ENCODE measurements around the gene IRGQ.

IRGQ gene

DNA sequence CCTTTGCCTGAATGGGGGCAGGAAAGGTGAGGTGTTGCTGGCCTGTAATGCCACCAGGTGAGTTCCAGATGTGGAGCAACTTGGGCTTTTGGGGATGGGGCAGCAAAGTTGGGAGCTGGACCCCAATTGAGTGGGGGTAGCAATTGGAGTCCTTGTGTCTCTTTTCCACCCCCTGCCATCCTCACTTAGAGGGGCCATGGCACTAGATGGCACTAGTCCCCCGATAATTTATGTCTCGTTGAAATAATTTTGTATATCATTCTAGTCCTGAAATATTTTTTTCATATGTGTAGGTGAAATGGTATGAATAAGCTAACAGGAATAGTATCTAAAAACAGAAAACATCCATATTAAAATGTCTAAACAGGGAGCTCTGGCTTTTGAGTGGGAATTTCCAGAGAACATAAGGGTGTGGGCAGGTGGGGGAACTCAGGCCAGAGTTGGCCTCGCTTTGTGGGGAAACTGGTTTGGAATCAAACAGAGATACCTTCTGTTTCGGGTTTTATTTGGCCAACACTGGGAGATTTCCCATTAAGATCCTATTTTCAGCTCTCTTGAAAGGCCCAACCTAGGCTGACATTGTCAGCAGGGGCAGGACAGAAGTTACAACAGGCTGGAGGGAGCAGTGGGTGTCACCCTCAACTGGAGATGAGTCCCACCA is 3.8 kb upstream of the IRGQ start:
- DNase-seq (ENCODE audit: low read depth), result no peak
- H3K4me3 ChIP-seq (ENCODE audit: low read depth, low read length), result no peak overlapping the region
- TF ChIP-seq, protein P1, sequence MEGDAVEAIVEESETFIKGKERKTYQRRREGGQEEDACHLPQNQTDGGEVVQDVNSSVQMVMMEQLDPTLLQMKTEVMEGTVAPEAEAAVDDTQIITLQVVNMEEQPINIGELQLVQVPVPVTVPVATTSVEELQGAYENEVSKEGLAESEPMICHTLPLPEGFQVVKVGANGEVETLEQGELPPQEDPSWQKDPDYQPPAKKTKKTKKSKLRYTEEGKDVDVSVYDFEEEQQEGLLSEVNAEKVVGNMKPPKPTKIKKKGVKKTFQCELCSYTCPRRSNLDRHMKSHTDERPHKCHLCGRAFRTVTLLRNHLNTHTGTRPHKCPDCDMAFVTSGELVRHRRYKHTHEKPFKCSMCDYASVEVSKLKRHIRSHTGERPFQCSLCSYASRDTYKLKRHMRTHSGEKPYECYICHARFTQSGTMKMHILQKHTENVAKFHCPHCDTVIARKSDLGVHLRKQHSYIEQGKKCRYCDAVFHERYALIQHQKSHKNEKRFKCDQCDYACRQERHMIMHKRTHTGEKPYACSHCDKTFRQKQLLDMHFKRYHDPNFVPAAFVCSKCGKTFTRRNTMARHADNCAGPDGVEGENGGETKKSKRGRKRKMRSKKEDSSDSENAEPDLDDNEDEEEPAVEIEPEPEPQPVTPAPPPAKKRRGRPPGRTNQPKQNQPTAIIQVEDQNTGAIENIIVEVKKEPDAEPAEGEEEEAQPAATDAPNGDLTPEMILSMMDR (IDR thresholded peaks at IDR 0.05; ENCODE audit: low read depth, low read length, missing control alignments), result no peak
- in situ Hi-C loops (cut with HindIII; ENCODE audit: low sequenced_read_pairs), result loop anchor here (5.0 kb wide), 1 partner anchor 42 kb away; no protein-coding TSS in a partner anchor

DNA sequence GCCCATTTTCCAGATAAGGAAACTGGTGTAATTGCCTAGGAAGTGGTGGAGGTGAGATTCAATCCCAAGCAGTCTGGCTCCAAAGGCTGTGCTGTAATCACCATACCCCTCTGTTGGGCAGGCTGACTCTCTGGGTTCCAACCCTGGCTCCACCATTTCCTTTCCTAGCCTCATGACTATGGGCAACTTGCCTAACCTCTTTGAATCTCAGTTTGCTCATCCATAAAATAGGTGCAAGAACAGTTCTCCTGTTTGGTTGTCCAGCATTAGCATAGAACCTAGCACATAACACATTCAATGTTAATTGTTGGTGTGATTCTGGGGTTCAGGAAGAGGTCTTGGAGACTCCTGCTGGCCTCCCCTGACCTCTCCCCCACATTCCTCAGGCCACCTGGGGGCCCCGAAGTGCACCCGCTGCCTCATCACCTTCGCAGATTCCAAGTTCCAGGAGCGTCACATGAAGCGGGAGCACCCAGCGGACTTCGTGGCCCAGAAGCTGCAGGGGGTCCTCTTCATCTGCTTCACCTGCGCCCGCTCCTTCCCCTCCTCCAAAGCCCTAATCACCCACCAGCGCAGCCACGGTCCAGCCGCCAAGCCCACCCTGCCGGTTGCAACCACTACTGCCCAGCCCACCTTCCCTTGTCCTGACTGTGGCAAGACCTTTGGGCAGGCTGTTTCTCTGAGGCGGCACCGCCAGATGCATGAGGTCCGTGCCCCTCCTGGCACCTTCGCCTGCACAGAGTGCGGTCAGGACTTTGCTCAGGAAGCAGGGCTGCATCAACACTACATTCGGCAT is 2.7 kb upstream of the IRGQ start:
- TF ChIP-seq, protein P1 (IDR thresholded peaks at IDR 0.05; ENCODE audit: low read depth, low read length, missing control alignments), result no peak
- no peak overlapping the region for H3K4me3 ChIP-seq (ENCODE audit: low read depth, low read length)
- in situ Hi-C loops (cut with HindIII; ENCODE audit: low sequenced_read_pairs), result loop anchor here (5.0 kb wide), 1 partner anchor 41 kb away; no protein-coding TSS in a partner anchor
- DNase-seq (ENCODE audit: low read depth), result no peak

DNA sequence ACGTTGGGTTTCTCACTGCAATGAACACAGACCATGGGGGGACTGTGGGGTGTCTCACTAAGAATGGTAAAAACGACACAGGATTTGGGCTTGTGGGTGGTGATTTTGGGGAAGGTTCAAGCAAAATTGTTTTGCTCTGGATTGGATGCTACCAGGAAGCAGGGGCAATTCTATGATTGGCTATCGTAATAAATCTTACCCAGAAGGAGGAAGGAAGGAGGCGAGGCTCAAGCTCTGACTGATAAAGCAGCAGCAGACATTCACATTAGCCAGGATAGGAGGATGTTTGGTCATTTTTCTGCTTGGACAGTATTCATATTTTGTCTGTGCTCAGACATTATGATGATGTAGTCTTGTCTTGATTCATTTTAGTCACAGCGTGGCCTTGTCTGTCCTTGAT is 1.9 kb upstream of the IRGQ start:
- peak overlapping the region; percentile 63 for H3K4me3 ChIP-seq (ENCODE audit: low read depth, low read length)
- in situ Hi-C loops (cut with HindIII; ENCODE audit: low sequenced_read_pairs), result loop anchor here (5.0 kb wide), 1 partner anchor 41 kb away; no protein-coding TSS in a partner anchor
- DNase-seq (ENCODE audit: low read depth), result no peak
- TF ChIP-seq, protein P1 (IDR thresholded peaks at IDR 0.05; ENCODE audit: low read depth, low read length, missing control alignments), result no peak

DNA sequence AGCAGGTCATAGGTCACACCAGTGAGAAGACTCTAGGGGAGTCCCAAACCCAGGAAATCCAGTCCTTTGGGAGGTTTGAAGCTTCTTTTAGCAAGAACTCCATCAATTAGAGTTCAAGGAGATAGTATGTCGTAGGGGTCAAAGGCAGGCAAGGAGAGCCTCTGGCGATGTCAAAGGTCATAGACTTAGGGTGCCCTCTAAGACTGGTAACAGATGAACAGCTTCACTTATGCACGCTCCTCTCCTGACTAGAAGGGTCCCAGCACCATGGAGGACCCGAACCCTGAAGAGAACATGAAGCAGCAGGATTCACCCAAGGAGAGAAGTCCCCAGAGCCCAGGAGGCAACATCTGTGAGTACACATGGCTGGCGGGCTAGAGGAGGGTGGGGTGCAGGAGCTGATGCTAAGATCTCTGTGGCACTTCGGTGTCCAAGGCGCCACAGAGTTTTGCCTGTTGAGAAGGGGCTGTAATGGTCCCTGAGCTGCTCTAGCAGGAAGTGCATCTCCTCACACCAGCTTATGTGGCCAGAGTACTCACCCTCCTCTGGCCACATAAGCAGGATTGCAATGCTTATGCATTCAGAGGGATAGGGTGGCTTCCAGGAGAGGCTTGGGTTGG is 1.0 kb upstream of the IRGQ start:
- DNase-seq (ENCODE audit: low read depth), result no peak
- TF ChIP-seq, protein P1 (IDR thresholded peaks at IDR 0.05; ENCODE audit: low read depth, low read length, missing control alignments), result no peak

DNA sequence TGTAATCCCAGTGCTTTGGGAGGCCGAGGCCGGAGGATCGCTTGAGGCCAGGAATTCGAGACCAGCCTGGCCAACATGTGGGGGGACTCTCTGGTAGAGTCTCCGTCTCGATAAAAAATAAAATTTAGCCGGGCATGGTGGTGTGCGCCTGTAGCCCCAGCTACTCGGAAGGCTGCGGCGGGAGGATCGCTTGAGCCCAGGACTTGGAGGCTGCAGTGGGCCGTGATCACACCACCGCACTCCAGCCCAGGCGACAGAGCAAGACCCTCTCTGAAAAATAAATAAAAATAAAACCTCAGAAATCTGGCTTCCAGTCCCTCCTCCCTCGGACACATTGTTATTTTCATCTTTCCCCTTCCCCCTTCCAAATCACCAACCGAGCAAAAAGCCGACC is 332 bp downstream of the IRGQ start:
- TF ChIP-seq, protein P1 (IDR thresholded peaks at IDR 0.05; ENCODE audit: low read depth, low read length, missing control alignments), result no peak

More for the DNA sequence above, 1.0 kb upstream of the IRGQ start:
- in situ Hi-C loops (cut with HindIII; ENCODE audit: low sequenced_read_pairs), result loop anchor here (5.0 kb wide), 1 partner anchor 40 kb away; no protein-coding TSS in a partner anchor
- H3K4me3 ChIP-seq (ENCODE audit: low read depth, low read length), result peak overlapping the region; percentile 63

More for the DNA sequence above, 332 bp downstream of the IRGQ start:
- in situ Hi-C loops (cut with HindIII; ENCODE audit: low sequenced_read_pairs), result loop anchor here (5.0 kb wide), 1 partner anchor 38 kb away; no protein-coding TSS in a partner anchor
- peak overlapping the region; percentile 63 for H3K4me3 ChIP-seq (ENCODE audit: low read depth, low read length)
- no peak for DNase-seq (ENCODE audit: low read depth)
